ENCODE results near the gene RNF223.

DNA sequence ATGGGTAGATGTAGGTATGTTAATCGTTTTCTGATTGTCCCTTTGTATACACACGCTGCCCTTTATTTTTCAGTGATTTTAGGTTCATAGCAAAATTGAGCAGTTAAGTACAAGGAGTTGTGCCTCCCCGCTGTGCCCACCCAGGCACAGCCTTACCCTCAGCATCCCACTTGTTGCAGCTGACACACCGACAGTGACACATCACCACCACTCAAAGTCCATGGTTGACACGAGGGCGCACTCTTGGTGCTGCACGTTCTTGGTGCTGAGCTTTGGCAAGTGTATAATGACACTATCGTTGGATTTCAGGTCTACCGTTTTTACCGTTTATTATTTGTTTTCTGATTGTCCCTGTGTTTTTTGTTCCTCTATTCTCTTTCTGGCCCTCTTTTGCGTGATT lies 26.2 kb upstream of the RNF223 start:
- TF ChIP-seq, protein P1, sequence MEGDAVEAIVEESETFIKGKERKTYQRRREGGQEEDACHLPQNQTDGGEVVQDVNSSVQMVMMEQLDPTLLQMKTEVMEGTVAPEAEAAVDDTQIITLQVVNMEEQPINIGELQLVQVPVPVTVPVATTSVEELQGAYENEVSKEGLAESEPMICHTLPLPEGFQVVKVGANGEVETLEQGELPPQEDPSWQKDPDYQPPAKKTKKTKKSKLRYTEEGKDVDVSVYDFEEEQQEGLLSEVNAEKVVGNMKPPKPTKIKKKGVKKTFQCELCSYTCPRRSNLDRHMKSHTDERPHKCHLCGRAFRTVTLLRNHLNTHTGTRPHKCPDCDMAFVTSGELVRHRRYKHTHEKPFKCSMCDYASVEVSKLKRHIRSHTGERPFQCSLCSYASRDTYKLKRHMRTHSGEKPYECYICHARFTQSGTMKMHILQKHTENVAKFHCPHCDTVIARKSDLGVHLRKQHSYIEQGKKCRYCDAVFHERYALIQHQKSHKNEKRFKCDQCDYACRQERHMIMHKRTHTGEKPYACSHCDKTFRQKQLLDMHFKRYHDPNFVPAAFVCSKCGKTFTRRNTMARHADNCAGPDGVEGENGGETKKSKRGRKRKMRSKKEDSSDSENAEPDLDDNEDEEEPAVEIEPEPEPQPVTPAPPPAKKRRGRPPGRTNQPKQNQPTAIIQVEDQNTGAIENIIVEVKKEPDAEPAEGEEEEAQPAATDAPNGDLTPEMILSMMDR (IDR thresholded peaks at IDR 0.05; ENCODE audit: extremely low read depth in 1 of 2, insufficient read depth in 1 of 2, low read depth in 1 of 2, low read length in 2 of 2) = no peak
- TF ChIP-seq POLR2A (IDR thresholded peaks at IDR 0.05; ENCODE audit: low read depth, low read length) (no peak), POLR2AphosphoS5 (IDR thresholded peaks at IDR 0.05; ENCODE audit: insufficient read depth, low read depth, low read length) (no peak)
